ENCODE data around the gene FRMD6.

- TF ChIP-seq CTCF (IDR thresholded peaks at IDR 0.05) (no peak), POLR2A (IDR thresholded peaks at IDR 0.05) (no peak)
Measured at GRCh38 chr14:51648296-51648695, 3.4 kb upstream of the FRMD6 start.

Measured in uterus (tissue), 2 donors.